Neural progenitor cell (in vitro differentiated cells): ENCODE results near the gene TNFRSF14.

Source experiments
- CTCF ChIP-seq: fragments of 200-600 bp; sonication (generic); IDR thresholded peaks from 2 replicates; pipeline ENCODE4 v1.5.1; 2017; ENCODE audit warnings: antibody characterized with exemption, mild to moderate bottlenecking
- EZH2phosphoT487 ChIP-seq: fragments of 200-600 bp; sonication (generic); IDR thresholded peaks from 2 replicates; pipeline ENCODE4 v1.6.1; 2017; ENCODE audit warnings: antibody characterized with exemption

- no peak for TF ChIP-seq CTCF
- no peak for TF ChIP-seq EZH2phosphoT487
These were observed 27.2 kb downstream of the TNFRSF14 start for GRCh38 chr1:2583331-2583791.
